Brain microvascular endothelial cell (primary cell): ENCODE measurements around the gene EPHA6.

Source experiments
- DNase-seq: peaks from one replicate; pipeline ENCODE4 v3.0.0-alpha.2; 2020
- H3K27ac ChIP-seq: fragments of 250-450 bp; sonication (Bioruptor Pico); 2 replicates; pipeline ENCODE4 v1.5.1; 2020; ENCODE audit warnings: mild to moderate bottlenecking, moderate library complexity
- H3K27me3 ChIP-seq: fragments of 250-450 bp; sonication (Bioruptor Pico); replicated peaks from 2 replicates; pipeline ENCODE4 v1.5.1; 2020; ENCODE audit warnings: mild to moderate bottlenecking
- H3K36me3 ChIP-seq: fragments of 250-450 bp; sonication (Bioruptor Pico); replicated peaks from 2 replicates; pipeline ENCODE4 v1.5.1; 2020; ENCODE audit warnings: mild to moderate bottlenecking
- H3K4me3 ChIP-seq: 2 replicates; pipeline ENCODE4 v1.5.1; 2011; ENCODE audit warnings: low read depth, mild to moderate bottlenecking, control low read depth, low read length, moderate library complexity
- in situ Hi-C: cut with HindIII; loops from 2 replicates; pipeline ENCODE4 v1.10.0; 2017; ENCODE audit warnings: low sequenced_read_pairs, low pct_ligation_motif_present
- TF ChIP-seq, protein P1 (sequence below): IDR thresholded peaks from 2 replicates; pipeline ENCODE4 v1.5.1; 2011; ENCODE audit warnings: low read depth, mild to moderate bottlenecking, moderate library complexity, low read length, control low read depth, inconsistent platforms; ENCODE audit errors: missing control alignments

EPHA6 gene

DNA sequence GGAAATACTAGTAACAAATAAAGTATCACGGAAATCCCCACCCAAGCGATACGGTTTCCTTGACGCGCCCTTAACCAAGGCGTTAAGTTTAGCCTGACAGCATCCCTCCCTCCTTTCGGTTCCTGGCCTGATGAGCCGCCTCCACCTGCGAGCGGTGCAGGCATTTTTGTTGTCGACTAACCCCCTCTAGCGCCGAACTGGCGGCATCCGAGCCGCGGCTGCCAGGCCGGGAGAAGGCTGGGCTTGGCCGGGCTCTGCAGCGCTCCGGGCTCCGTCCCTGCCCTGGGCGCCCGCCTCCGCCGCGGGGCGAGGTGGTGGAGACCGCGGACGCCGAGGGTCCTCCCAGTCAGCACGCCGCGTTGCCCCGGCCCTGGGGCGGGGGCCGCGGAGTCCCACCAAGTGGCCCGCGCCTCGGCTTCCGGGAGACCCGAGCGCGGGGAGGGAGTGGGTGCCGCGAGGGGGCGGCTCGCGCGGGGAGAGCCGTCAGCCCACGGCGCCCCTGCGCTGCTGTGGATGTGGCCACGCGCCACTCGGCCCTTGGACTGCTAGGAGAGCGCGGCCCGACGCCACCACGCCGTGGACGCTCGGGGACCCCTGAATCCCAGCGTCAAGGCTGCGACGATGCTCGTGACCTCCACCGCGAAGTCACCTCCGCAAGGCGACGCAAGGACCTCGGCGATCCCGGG is 1.1 kb upstream of the EPHA6 start:
- Histone ChIP-seq H3K36me3 (no peaks in the 10 kb centered on the region), H3K27me3 (peaks cover 30% of the 10 kb centered on the region), H3K4me3 (peak overlapping the region; percentile 62), H3K27ac (no peak overlapping the region)
- TF ChIP-seq, protein P1, sequence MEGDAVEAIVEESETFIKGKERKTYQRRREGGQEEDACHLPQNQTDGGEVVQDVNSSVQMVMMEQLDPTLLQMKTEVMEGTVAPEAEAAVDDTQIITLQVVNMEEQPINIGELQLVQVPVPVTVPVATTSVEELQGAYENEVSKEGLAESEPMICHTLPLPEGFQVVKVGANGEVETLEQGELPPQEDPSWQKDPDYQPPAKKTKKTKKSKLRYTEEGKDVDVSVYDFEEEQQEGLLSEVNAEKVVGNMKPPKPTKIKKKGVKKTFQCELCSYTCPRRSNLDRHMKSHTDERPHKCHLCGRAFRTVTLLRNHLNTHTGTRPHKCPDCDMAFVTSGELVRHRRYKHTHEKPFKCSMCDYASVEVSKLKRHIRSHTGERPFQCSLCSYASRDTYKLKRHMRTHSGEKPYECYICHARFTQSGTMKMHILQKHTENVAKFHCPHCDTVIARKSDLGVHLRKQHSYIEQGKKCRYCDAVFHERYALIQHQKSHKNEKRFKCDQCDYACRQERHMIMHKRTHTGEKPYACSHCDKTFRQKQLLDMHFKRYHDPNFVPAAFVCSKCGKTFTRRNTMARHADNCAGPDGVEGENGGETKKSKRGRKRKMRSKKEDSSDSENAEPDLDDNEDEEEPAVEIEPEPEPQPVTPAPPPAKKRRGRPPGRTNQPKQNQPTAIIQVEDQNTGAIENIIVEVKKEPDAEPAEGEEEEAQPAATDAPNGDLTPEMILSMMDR, result peak; percentile 77
- DNase-seq, result peak; percentile 32
- in situ Hi-C loops, result no loop called here

DNA sequence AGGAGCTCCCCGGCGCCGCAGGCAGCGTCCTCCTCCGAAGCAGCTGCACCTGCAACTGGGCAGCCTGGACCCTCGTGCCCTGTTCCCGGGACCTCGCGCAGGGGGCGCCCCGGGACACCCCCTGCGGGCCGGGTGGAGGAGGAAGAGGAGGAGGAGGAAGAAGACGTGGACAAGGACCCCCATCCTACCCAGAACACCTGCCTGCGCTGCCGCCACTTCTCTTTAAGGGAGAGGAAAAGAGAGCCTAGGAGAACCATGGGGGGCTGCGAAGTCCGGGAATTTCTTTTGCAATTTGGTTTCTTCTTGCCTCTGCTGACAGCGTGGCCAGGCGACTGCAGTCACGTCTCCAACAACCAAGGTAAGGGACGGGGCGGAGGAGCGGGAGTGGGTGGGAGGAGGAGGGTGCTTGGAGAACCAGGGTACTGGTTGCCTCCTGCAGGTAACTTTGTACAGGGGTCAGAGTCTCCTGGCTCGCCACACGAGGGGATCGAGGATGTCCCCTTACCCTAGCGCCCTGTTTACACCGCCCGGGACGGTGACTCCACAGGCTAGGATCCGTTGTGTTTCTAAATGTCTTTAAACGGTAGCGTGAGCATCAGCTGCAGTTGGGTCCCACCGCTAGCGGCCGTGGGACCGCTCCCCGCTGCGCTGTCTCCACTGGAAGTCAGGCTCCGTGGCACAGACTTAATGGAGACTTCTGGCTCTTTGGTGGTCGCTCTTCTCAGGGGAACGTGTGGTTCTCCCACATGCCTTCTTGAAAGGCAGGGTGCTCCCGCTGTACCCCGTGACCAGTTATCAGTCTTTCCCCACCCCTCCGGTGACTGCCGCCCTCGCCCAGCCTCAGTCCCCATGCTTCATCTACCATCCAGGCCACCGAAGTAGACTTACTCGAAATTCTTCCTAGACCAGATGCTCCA is 515 bp downstream of the EPHA6 start:
- no peak for DNase-seq
- Histone ChIP-seq H3K27me3 (peaks cover 30% of the 10 kb centered on the region), H3K36me3 (no peaks in the 10 kb centered on the region), H3K4me3 (peak overlapping the region; percentile 62), H3K27ac (no peak overlapping the region)
- in situ Hi-C loops, result no loop called here
- TF ChIP-seq, protein P1, result no peak

DNA sequence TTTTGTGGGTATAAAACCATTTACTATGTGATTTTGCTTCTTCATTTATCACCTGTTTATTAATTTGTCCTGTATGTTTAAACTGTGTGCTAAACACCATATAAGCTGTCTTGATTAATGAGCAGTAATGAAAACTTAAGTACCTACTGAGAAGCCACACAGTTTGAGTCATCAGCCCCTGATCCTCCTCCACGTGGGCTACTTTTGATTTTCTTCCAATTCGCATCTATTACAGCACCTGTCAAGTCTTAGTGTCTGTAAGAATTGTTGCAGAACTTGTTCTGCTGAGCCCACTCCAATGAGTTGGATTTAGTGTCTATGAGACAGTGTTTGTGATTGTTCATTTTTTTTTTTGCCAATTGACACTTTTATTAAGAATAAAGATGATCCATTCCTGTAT is 16.8 kb downstream of the EPHA6 start:
- H3K4me3 ChIP-seq, result no peak overlapping the region
- DNase-seq, result no peak
- H3K27ac ChIP-seq, result no peak overlapping the region
- H3K27me3 ChIP-seq, result no peaks in the 10 kb centered on the region
- TF ChIP-seq, protein P1, result no peak
- H3K36me3 ChIP-seq, result no peaks in the 10 kb centered on the region
- in situ Hi-C loops, result no loop called here

- Histone ChIP-seq H3K27me3 (no peaks in the 10 kb centered on the region), H3K4me3 (no peak overlapping the region), H3K36me3 (no peaks in the 10 kb centered on the region), H3K27ac (no peak overlapping the region)
- TF ChIP-seq, protein P1, result no peak
- in situ Hi-C loops, result no loop called here
- DNase-seq, result no peak
Measured at GRCh38 chr3:96833301-96833700, 18.9 kb downstream of the EPHA6 start.

GRCh38 chr3:96836153-96836915 is 21.9 kb downstream of the EPHA6 start:
- H3K27me3 ChIP-seq, result no peaks in the 10 kb centered on the region
- no peak for DNase-seq
- H3K4me3 ChIP-seq, result no peak overlapping the region
- TF ChIP-seq, protein P1, result no peak
- H3K36me3 ChIP-seq, result no peaks in the 10 kb centered on the region
- H3K27ac ChIP-seq, result no peak overlapping the region
- in situ Hi-C loops, result no loop called here
